K562 (cell line): ENCODE data around the gene CD82. TPM values are rescaled to one million over a fixed set of nuclear protein-coding genes. Genes with fewer than 3 reads are reported as not detected.

Experiments used
- ADNP ChIP-seq: fragments of 200-800 bp; sonication (Bioruptor generic); IDR thresholded peaks from 2 replicates; pipeline ENCODE4 v1.6.1; 2016; ENCODE audit warnings: missing genetic modification characterization, missing compliant biosample characterization
- BCOR ChIP-seq: fragments of 450-650 bp; IDR thresholded peaks from 2 replicates; pipeline ENCODE4 v1.6.1; 2016
- BRD9 ChIP-seq: fragments of 450-650 bp; IDR thresholded peaks from 2 replicates; pipeline ENCODE4 v1.6.1; 2018; ENCODE audit warnings: low read depth; ENCODE audit not compliant: partially characterized antibody
- CBX1 ChIP-seq: sonication (generic); IDR thresholded peaks from 2 replicates; pipeline ENCODE4 v1.6.1; 2016; ENCODE audit warnings: antibody characterized with exemption, low read depth, mild to moderate bottlenecking
- CBX2 ChIP-seq: fragments of 200-600 bp; sonication (generic); IDR thresholded peaks from one replicate; pipeline ENCODE4 v1.6.1; 2012; ENCODE audit warnings: mild to moderate bottlenecking, low read length, inconsistent platforms; ENCODE audit not compliant: insufficient read depth, poor library complexity, severe bottlenecking
- CEBPG ChIP-seq, 3 experiments: fragments of 200-800 bp in 1 of 3; sonication (Bioruptor generic) in 1 of 3; sonication (generic) in 1 of 3; formaldehyde crosslinking in 1 of 3; IDR thresholded peaks in 2 of 3; conservative IDR thresholded peaks in 1 of 3; 2 replicates each; pipeline versions ENCODE4 v1.6.1 to v1.8.0; 2016 to 2022; ENCODE audit warnings: missing compliant biosample characterization in 2 of 3, missing genetic modification characterization in 2 of 3, mild to moderate bottlenecking in 1 of 3, missing genetic modification reagents in 1 of 3
- ELF1 ChIP-seq: fragments of 200-800 bp; sonication (Bioruptor generic); IDR thresholded peaks from 2 replicates; pipeline ENCODE4 v1.6.1; 2016; ENCODE audit warnings: missing genetic modification characterization, missing compliant biosample characterization
- GABPB1 ChIP-seq: sonication (generic); formaldehyde crosslinking; IDR thresholded peaks from 2 replicates; pipeline ENCODE4 v1.8.0; 2022; ENCODE audit warnings: mild to moderate bottlenecking, missing genetic modification reagents
- HLTF ChIP-seq: fragments of 450-650 bp; IDR thresholded peaks from 2 replicates; pipeline ENCODE4 v1.6.1; 2016
- HMG20B ChIP-seq: fragments of 250-450 bp; sonication (Bioruptor Pico); IDR thresholded peaks from 2 replicates; pipeline ENCODE4 v1.5.0; 2021; ENCODE audit warnings: mild to moderate bottlenecking
- IFI16 ChIP-seq: fragments of 250-450 bp; sonication (Bioruptor Pico); IDR thresholded peaks from 2 replicates; pipeline ENCODE4 v2.1.2; 2022; ENCODE audit warnings: mild to moderate bottlenecking, inconsistent platforms
- KAT8 ChIP-seq: fragments of 450-650 bp; IDR thresholded peaks from 2 replicates; pipeline ENCODE4 v1.6.1; 2016; ENCODE audit warnings: low read depth, mild to moderate bottlenecking
- NCOA6 ChIP-seq: fragments of 450-650 bp; IDR thresholded peaks from 2 replicates; pipeline ENCODE4 v1.6.1; 2017; ENCODE audit warnings: mild to moderate bottlenecking
- NFE2 ChIP-seq: IDR thresholded peaks from 2 replicates; pipeline ENCODE4 v1.6.1; 2014; ENCODE audit warnings: antibody characterized with exemption, low read depth
- PRMT5 ChIP-seq: sonication (generic); formaldehyde crosslinking; IDR thresholded peaks from 2 replicates; pipeline ENCODE4 v1.5.0; 2020; ENCODE audit warnings: missing genetic modification reagents
- RBM25 ChIP-seq: fragments of 200-400 bp; formaldehyde crosslinking; IDR thresholded peaks from 2 replicates; pipeline ENCODE4 v1.6.1; 2018; ENCODE audit warnings: low read length, low read depth, moderate library complexity; ENCODE audit not compliant: severe bottlenecking
- RHOXF2B ChIP-seq: fragments of 250-450 bp; sonication (Bioruptor Pico); conservative IDR thresholded peaks from 2 replicates; pipeline ENCODE4 v1.5.1; 2021
- XRCC4 ChIP-seq: IDR thresholded peaks from one replicate; pipeline ENCODE4 v1.6.1; 2011; ENCODE audit not compliant: insufficient read depth, insufficient read length; ENCODE audit errors: extremely low read depth
- ZFP36 ChIP-seq: fragments of 150-350 bp; IDR thresholded peaks from 2 replicates; pipeline ENCODE4 v1.6.1; 2018; ENCODE audit warnings: low read length, low read depth; ENCODE audit not compliant: partially characterized antibody
- ZFPM2 ChIP-seq: fragments of 250-450 bp; sonication (Bioruptor Pico); IDR thresholded peaks from 2 replicates; pipeline ENCODE4 v1.5.1; 2022; ENCODE audit warnings: mild to moderate bottlenecking
- ZKSCAN8 ChIP-seq: fragments of 200-800 bp; sonication (Bioruptor generic); IDR thresholded peaks from 2 replicates; pipeline ENCODE4 v1.6.1; 2016; ENCODE audit warnings: missing genetic modification characterization, missing compliant biosample characterization
- polyA plus RNA-seq, 8 experiments: library from polyadenylated mRNA; depleted of rRNA in 4 of 8; stranded (reverse) in 5 of 8; unstranded in 3 of 8; fragments of >200 nt; fragmentation: Nextera tagmentation in 2 of 8; fragmentation: Illumina TruSeq in 1 of 8; extraction: Ambion mirVana in 2 of 8; extraction: Trizol in 1 of 8; gene quantifications; 2 replicates each; pipeline versions ENCODE4 v1.2.1 to v1.2.3, GENCODE V29; 2011 to 2014; ENCODE audit warnings: inconsistent platforms in 1 of 8, missing spikeins in 1 of 8
- total RNA-seq, 7 experiments: library from RNA; depleted of rRNA in 6 of 7; stranded (reverse); fragments of >200 nt in 6 of 7; fragmentation: Illumina TruSeq in 2 of 7; extraction: Trizol in 2 of 7; gene quantifications; 2 replicates each; pipeline versions ENCODE4 v1.2.1 to v1.2.3, GENCODE V29; 2011 to 2021; ENCODE audit warnings: low replicate concordance in 1 of 7
- TF ChIP-seq, protein P1 (sequence below): IDR thresholded peaks from 2 replicates; pipeline ENCODE4 v1.6.1; 2016; ENCODE audit warnings: missing genetic modification characterization, missing compliant biosample characterization

The CD82 gene
- total and polyA plus RNA-seq, 9 of the 15 experiments (the other 6 are each of a cell fraction or from before 2014, with no cell fraction given): 0.27 to 9.4 (median 3.0) TPM

DNA sequence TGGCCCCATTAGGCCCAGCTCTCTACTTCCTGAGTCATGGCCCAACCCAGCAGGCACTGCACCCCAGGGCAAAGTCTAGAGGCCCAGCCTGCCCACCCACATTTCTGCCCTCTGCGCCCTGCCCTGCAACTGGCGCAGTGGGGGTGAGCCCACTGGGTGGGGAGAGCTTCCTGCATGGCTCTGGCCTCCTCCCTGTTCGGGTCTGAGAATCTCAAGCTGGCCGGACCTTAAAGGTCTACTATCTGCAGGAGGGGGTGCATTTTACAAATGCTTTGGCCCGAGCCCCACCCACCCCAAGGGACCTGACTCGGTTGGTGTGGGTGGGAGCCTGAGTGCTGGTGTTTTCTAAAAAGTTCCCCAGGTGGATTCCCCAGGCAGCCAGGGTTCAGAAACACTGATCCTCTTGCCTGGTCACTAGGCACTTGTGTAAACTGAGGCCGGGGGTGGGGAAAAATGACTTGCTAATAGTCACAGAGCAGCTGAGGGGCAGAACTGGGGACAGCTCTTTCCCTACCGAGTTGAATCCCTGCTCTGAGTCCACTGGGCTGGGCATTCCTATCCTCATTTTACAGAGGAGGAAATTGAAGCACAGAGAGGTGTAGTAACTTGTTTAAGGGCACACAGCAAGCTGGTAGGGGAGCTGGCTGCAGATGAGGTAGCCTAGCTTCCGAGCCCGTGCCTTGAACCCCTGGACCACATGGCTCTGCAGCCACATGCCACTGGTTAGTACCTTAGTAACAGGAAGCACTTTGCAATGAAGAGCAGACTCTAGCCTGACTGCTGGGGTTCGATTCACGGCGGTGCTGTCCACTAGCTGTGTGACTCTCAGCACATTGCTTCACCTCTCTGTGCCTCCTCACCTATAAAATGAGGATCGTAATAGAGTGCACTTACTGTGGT, 36.3 kb downstream of the CD82 start (continued):
- TF ChIP-seq, protein P1, sequence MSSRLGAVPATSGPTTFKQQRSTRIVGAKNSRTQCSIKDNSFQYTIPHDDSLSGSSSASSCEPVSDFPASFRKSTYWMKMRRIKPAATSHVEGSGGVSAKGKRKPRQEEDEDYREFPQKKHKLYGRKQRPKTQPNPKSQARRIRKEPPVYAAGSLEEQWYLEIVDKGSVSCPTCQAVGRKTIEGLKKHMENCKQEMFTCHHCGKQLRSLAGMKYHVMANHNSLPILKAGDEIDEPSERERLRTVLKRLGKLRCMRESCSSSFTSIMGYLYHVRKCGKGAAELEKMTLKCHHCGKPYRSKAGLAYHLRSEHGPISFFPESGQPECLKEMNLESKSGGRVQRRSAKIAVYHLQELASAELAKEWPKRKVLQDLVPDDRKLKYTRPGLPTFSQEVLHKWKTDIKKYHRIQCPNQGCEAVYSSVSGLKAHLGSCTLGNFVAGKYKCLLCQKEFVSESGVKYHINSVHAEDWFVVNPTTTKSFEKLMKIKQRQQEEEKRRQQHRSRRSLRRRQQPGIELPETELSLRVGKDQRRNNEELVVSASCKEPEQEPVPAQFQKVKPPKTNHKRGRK (tag): no peak
- no peak for TF ChIP-seq NCOA6
- TF ChIP-seq BRD9: peak; percentile 100
- TF ChIP-seq HLTF: no peak
- no peak for TF ChIP-seq CBX1
- TF ChIP-seq RHOXF2B (CRISPR knock-in tag): no peak
- TF ChIP-seq KAT8: no peak
- TF ChIP-seq PRMT5 (CRISPR knock-in tag): no peak
- TF ChIP-seq CEBPG (CRISPR knock-in tag; IDR thresholded peaks at IDR 0.05): no peak
- no peak for TF ChIP-seq CEBPG (tag; conservative IDR thresholded peaks at IDR 0.05 in 1 of 2, IDR thresholded peaks at IDR 0.05 in 1 of 2)
- no peak for TF ChIP-seq IFI16
- TF ChIP-seq HMG20B (CRISPR knock-in tag): no peak
- TF ChIP-seq NFE2: no peak
- no peak for TF ChIP-seq ELF1
- TF ChIP-seq ZFPM2 (CRISPR knock-in tag): no peak
- TF ChIP-seq ADNP: peak; percentile 62
- TF ChIP-seq XRCC4: no peak
- TF ChIP-seq ZFP36: peak; percentile 68
- TF ChIP-seq BCOR: peak; percentile 48; the same call in 1 of the 2 replicates
- TF ChIP-seq GABPB1: no peak
- TF ChIP-seq ZKSCAN8: no peak
- no peak for TF ChIP-seq CBX2
- TF ChIP-seq RBM25: peak; percentile 81
